ENCODE measurements around the gene RPL18.

- TF ChIP-seq CTCF (conservative IDR thresholded peaks at IDR 0.05; ENCODE audit: low read depth, low read length) = no peak
- no peak for TF ChIP-seq EZH2 (IDR thresholded peaks at IDR 0.05; ENCODE audit: low read length, unreplicated experiment)
- no peak for TF ChIP-seq EZH2phosphoT487 (IDR thresholded peaks at IDR 0.05; ENCODE audit: borderline replicate concordance, low read length)
Measured at GRCh38 chr19:48624791-48625723, 6.1 kb upstream of the RPL18 start.
